Epithelial cell of proximal tubule (primary cell): ENCODE results near the gene TNC. TPM values are rescaled to one million over a fixed set of nuclear protein-coding genes. Genes with fewer than 3 reads are reported as not detected.

Source experiments
- DNase-seq: peaks from one replicate; pipeline ENCODE4 v3.0.0-alpha.2; 2011; ENCODE audit warnings: low read depth
- H3K4me3 ChIP-seq: 2 replicates; pipeline ENCODE4 v1.5.1; 2011; ENCODE audit warnings: low read depth, mild to moderate bottlenecking, low read length
- CTCF ChIP-seq: conservative IDR thresholded peaks from 2 replicates; pipeline ENCODE4 v1.5.1; 2012; ENCODE audit warnings: low read depth, mild to moderate bottlenecking, low read length
- total RNA-seq: library from RNA; depleted of rRNA; stranded (reverse); fragments of >200 nt; gene quantifications from 2 replicates; pipeline ENCODE4 v1.2.3, GENCODE V29; 2015

Gene TNC
- total RNA-seq, 1 donor from 2014 or later, result 68.9 TPM

- H3K4me3 ChIP-seq, result no peak overlapping the region
- no peak for TF ChIP-seq CTCF
- DNase-seq, result no peak
Observed at GRCh38 chr9:115068031-115068430, 49.9 kb downstream of the TNC start.

- no peak for DNase-seq
- H3K4me3 ChIP-seq, result no peak overlapping the region
- TF ChIP-seq CTCF, result no peak
Observed at GRCh38 chr9:115063058-115063845, 54.7 kb downstream of the TNC start.

GRCh38 chr9:115058684-115059315, 59.2 kb downstream of the TNC start:
- no peak for TF ChIP-seq CTCF
- peak; percentile 12 for DNase-seq
- no peak overlapping the region for H3K4me3 ChIP-seq

GRCh38 chr9:115058175-115058574, 59.8 kb downstream of the TNC start:
- H3K4me3 ChIP-seq, result no peak overlapping the region
- TF ChIP-seq CTCF, result no peak
- DNase-seq, result no peak

GRCh38 chr9:115057559-115057958, 60.4 kb downstream of the TNC start:
- no peak for TF ChIP-seq CTCF
- DNase-seq, result no peak

GRCh38 chr9:115050002-115050490, 67.9 kb downstream of the TNC start:
- no peak overlapping the region for H3K4me3 ChIP-seq
- no peak for DNase-seq
- no peak for TF ChIP-seq CTCF

More at GRCh38 chr9:115057559-115057958, 60.4 kb downstream of the TNC start:
- no peak overlapping the region for H3K4me3 ChIP-seq

- no peak overlapping the region for H3K4me3 ChIP-seq
- no peak for DNase-seq
- no peak for TF ChIP-seq CTCF
Observed at GRCh38 chr9:115046824-115047223, 71.1 kb downstream of the TNC start.
